H54 (cell line): ENCODE data around the gene ASPDH.

Experiments used
- DNase-seq: peaks from one replicate; pipeline ENCODE4 v3.0.0; 2011; ENCODE audit warnings: low spot score, mixed read lengths; ENCODE audit not compliant: insufficient read length
- FAIRE-seq: peaks from 3 replicates; lab custom pipeline; 2011; peaks lifted over from hg19 to GRCh38; lab: Jason Lieb, UNC
- POLR2A ChIP-seq: IDR thresholded peaks from 2 replicates; pipeline ENCODE4 v1.6.1; 2011; ENCODE audit warnings: low read depth, mild to moderate bottlenecking, low read length

The ASPDH gene

GRCh38 chr19:50514346-50515167 lies 844 bp upstream of the ASPDH start:
- FAIRE-seq, result no peak
- DNase-seq, result no peak
- TF ChIP-seq POLR2A, result no peak

GRCh38 chr19:50512999-50513745 lies 541 bp downstream of the ASPDH start:
- DNase-seq (no peak), FAIRE-seq (no peak)
- no peak for TF ChIP-seq POLR2A

DNA sequence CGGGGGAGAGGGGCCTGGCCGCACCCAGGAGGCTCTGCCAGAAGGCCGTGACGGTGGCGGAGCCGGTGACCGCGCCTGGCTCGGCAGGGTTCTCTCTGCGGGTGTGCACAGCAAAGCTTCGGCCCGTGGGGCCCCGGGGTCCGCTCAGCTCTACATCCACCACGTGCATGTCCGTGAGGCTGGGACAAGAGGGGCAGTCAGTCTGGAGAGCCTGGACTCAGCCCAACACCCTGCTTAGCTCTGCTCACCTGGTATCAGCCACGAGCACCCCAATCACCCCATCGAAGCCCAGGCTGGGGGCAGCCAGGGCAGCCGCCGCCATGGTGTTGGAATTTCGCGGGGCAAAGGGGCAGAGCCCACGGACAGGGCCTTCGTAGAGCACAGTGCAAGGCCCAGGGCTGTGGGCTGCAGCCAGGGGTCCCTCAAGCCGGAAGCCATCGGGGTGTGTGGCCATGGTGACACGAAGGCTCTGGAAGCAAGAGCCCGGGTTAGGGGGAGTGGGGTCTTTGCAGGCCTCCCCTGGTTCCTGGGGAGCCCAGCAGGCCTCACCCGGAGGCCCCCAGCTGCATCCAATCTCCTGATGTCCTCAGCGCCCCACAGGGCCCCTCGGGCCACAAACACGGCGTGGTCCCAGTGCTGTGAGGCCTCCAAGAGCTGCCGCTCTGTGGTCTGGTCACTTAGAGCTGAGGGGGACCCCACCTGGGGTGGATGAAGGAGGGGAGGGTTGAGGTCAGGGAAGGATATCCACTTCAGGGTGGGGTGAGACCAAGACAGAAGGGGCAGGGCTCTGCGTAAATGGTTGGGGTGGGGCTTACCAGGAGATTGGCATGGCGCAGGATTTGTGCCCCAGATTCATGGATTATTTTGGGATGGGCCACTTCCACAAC lies 1.4 kb downstream of the ASPDH start:
- DNase-seq (no peak), FAIRE-seq (no peak)
- no peak for TF ChIP-seq POLR2A

DNA sequence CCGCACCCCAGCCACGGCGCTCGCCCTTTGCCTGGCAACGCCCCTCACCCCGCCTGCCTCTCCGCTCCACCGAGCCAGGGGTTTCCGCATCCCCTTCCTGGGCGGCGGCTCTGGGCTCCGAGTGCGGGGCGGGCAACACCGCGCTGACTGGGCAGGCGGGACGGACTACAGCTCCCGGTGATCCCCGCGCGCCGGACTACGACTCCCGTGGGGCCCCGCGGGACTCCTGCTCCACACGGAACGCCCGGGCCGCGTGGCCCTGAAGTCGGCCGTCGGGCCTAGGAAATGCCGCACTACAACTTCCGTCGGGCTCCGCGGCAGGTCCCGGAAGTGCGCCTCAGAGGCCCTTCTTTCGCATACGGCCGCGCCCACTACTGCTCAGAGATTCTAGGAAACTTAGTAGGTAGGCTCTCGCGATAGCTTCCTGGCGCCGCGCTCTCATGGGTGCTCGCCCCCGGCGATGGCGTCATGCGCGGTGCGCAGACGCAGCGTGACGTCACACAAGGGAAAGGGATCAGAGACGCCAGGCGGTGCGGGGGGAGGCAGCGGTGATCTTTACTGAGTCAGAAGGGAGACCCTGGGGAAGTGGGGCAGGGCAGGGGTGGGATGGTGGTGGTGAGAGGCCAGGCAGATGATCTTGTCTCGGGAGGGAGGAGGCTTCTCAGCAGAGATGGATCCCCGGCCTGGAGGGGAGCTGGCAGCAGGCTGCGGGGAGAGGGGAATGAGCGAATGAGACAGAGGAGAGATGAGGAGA lies 2.5 kb downstream of the ASPDH start, which contains the start of gene JOSD2:
Gene JOSD2 (minus strand): TSS at position 123 of the 754 bp plus-strand sequence. CDS start 760 bp downstream, outside the sequence.
- DNase-seq (peak; percentile 100), FAIRE-seq (peak; percentile 87)
- TF ChIP-seq POLR2A, result peak; percentile 77

DNA sequence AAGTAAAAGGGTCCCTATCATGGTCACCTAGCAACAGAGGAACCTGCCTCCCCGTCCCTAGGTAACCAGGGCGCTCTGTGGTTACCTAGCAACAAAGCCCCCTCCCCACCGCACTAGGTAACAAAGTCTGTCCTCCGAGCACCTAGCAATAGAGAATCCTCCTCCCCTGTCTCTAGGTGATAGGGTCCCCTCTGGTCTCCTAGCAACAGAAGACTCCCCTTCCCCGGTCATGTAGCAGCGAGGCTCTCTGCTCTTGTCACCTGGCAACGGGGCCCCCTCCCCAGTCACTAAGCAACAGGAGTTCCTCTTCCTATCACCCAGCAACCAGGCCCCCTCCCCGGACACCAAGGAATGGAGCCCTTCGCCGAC lies 3.0 kb downstream of the ASPDH start:
- FAIRE-seq (no peak), DNase-seq (peak; percentile 50)
- TF ChIP-seq POLR2A, result no peak

DNA sequence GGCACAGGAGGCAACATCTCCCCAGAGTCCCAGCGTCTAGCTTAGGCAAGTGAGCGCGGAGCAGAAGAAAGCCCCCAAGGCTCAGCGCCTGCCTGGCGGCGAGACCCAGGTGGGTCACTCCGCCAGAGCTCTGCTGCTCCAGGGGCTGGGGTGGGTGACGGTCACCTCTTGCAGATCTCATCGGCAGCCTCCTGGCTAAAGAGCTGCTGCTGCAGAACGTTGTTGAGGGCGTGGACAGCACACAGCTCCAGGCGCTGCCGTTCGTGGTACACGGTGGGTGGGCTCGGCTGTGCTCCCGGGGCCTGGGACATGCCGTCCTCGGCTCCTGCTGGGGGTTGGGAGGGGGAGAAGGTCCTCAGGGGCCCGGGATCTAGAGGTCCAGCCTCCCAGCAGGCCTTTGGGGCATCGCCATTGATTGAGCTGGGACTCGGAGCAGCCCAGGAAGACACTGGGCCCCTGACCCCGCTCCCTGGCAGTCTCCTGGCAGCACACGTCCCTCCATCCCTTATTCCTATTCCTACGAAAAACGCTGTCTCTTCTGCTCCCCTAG lies 3.5 kb downstream of the ASPDH start:
- no peak for FAIRE-seq

DNA sequence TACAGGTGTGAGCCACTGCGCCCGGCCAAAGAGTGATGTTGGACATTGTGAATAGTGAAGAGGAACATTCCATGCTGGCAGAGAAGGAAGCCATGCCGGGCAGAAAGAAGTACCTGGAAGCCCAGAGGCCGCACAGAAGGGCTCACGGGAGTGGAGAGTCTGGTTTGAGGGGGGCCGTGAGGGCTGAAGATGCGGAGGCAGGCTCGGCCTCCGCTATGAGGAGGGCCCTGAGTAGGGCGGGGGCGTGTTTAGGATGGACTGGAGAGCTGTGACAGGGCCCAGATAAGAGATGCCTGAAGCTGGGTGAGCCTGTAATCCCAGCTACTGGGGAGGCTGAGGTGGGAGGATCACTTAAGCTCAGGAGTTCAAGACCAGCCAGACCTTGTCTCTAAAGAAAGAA lies 4.3 kb downstream of the ASPDH start:
- DNase-seq (no peak), FAIRE-seq (no peak)
- TF ChIP-seq POLR2A, result no peak

More for the DNA sequence above, 3.5 kb downstream of the ASPDH start:
- DNase-seq, result no peak
- TF ChIP-seq POLR2A, result no peak

DNA sequence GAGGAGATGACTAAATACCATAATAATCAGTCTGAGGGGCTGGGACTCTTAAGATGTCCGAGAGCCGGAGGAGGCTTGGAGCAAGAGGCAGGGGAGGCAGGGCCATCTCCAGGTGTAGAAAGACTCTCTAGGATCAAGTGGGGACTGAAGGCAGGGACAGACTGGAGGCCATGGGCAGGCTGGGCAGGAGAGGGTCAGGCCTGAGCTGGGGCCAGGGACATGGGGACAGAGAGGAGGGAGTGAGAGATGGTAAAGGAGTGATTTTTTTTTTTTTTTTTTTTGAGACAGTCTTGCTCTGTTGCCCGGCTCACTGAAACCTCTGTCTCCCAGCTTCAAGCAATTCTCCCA lies 4.9 kb downstream of the ASPDH start:
- TF ChIP-seq POLR2A, result no peak
- FAIRE-seq (no peak), DNase-seq (no peak)

GRCh38 chr19:50507376-50507775 lies 6.3 kb downstream of the ASPDH start:
- DNase-seq (no peak), FAIRE-seq (no peak)
- no peak for TF ChIP-seq POLR2A

GRCh38 chr19:50506700-50507099 lies 7.0 kb downstream of the ASPDH start:
- no peak for TF ChIP-seq POLR2A
- no peak for DNase-seq
- no peak for FAIRE-seq

GRCh38 chr19:50505856-50506611 lies 7.7 kb downstream of the ASPDH start:
- FAIRE-seq (no peak), DNase-seq (no peak)
- no peak for TF ChIP-seq POLR2A
